Tibial nerve (tissue), 3 donors: ENCODE measurements around the gene BLID.

Experiments used
- POLR2A ChIP-seq, 2 donors: fragments of 450-650 bp; IDR thresholded peaks; one replicate each; pipeline ENCODE4 v1.6.1; 2017; ENCODE audit warnings: antibody characterized with exemption in 2 of 2, mild to moderate bottlenecking in 2 of 2, moderate library complexity in 2 of 2
- TF ChIP-seq, protein P1 (sequence below), 5 experiments: fragments of 200-600 bp in 3 of 5; fragments of 450-650 bp in 2 of 5; sonication (generic) in 3 of 5; IDR thresholded peaks; one replicate each; pipeline ENCODE4 v1.5.1; 2016 to 2019; ENCODE audit warnings: antibody characterized with exemption in 5 of 5, mild to moderate bottlenecking in 3 of 5, moderate library complexity in 2 of 5

DNA sequence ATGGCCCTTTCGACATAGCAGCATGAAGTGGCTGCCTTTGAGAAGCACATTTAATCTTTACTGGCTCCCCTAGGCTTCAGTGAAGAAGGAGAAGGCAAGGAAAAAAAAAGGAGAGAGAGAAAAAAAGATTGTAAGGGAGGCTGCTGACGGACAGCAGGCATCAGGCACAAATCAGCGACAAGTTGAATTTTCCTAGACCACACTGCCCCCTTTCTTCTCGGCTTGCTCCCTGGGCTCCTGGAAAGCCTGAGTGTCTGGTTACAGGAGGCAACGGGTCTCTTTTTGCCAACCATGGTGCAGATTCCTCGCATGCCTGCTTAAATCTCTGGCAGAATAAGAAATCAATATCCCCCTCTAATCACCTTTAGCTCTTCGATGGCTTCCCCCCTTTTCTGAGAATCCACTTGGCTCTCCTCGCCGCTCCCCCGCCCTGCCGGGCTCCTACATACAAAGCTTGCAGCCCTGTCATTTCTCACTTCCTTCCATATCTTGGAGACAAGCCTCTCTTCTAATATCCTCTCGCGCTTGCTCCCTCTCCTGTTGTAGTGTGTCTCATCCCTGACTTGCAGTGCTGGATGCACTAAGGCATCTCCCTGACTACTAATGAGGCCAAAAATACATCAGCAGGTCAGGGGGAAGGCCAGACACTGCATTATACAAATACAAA is 14.3 kb downstream of the BLID start:
- TF ChIP-seq, protein P1, sequence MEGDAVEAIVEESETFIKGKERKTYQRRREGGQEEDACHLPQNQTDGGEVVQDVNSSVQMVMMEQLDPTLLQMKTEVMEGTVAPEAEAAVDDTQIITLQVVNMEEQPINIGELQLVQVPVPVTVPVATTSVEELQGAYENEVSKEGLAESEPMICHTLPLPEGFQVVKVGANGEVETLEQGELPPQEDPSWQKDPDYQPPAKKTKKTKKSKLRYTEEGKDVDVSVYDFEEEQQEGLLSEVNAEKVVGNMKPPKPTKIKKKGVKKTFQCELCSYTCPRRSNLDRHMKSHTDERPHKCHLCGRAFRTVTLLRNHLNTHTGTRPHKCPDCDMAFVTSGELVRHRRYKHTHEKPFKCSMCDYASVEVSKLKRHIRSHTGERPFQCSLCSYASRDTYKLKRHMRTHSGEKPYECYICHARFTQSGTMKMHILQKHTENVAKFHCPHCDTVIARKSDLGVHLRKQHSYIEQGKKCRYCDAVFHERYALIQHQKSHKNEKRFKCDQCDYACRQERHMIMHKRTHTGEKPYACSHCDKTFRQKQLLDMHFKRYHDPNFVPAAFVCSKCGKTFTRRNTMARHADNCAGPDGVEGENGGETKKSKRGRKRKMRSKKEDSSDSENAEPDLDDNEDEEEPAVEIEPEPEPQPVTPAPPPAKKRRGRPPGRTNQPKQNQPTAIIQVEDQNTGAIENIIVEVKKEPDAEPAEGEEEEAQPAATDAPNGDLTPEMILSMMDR (IDR thresholded peaks at IDR 0.05), result peak; percentile 33 to 82 (median 73)
- peak in 1 of 2 donors; percentile 23 for TF ChIP-seq POLR2A (IDR thresholded peaks at IDR 0.05)
